Amygdala (tissue), 56 donors: ENCODE results near the gene LRRC8A.
"Not testable (repeated sequence)": the region's sequence is repeated elsewhere in the genome, so short reads cannot be mapped to it uniquely, and the experiment has no call there.

Experiments used
- DNase-seq, 56 donors: peaks; one replicate each; lab custom pipeline; 2025; lab: John Stamatoyannopoulos, UW

Gene LRRC8A

GRCh38 chr9:128946571-128947276, 64.8 kb downstream of the LRRC8A start:
- peak in 14 of 56 donors; percentile 35 to 72 (median 55) for DNase-seq

DNA sequence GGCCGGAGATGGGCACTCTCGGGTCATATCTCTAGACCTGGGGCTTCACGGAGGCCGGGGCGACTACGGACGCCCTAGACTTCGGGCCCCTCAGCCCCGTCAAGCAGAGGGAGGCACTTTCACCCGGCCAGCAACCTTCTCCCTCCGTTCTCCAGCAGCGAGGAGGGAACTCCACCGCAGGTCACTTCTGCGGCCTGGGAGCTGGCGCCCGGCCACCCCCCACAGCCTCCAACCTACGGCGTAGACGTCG, 65.3 kb downstream of the LRRC8A start:
- no peak for DNase-seq

- peak; percentile 67 to 98 (median 92) for DNase-seq
These were observed 65.8 kb downstream of the LRRC8A start, which contains the start of the genes DOLK and NUP188 for GRCh38 chr9:128947527-128948301. DOLK (minus strand) TSS chr9:128947603; CDS start chr9:128947303, 300 bp downstream. NUP188 (plus strand) TSS chr9:128947699; CDS start chr9:128947720, 21 bp downstream.

DNA sequence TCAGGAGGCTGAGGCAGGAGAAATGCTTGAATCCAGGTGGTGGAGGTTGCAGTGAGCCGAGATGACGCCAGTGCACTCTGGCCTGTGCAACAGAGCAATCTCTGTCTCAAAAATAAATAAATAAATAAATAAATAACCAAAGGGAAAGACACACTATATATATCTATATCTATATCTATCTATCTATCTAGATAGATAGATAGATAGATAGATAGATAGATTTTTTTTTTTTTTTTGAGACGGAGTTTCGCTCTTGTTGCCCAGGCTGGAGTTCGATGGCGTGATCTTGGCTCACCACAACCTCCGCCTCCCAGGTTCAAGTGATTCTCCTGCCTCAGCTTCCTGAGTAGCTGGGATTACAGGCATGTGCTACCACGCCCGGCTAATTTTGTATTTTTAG, 79.5 kb downstream of the LRRC8A start:
- DNase-seq: not testable (repeated sequence)
